Measurements from ENCODE around the gene KNDC1.

The KNDC1 gene

GRCh38 chr10:133162910-133163856 is 3.2 kb downstream of the KNDC1 start:
- TF ChIP-seq CTCF (IDR thresholded peaks at IDR 0.05; ENCODE audit: low read depth, low read length): no peak
- no peak for DNase-seq (ENCODE audit: low read depth in 2 of 2)
- H3K4me3 ChIP-seq (replicated peaks in 1 of 2; ENCODE audit: low read depth in 2 of 2, low read length in 2 of 2): no peak overlapping the region

DNA sequence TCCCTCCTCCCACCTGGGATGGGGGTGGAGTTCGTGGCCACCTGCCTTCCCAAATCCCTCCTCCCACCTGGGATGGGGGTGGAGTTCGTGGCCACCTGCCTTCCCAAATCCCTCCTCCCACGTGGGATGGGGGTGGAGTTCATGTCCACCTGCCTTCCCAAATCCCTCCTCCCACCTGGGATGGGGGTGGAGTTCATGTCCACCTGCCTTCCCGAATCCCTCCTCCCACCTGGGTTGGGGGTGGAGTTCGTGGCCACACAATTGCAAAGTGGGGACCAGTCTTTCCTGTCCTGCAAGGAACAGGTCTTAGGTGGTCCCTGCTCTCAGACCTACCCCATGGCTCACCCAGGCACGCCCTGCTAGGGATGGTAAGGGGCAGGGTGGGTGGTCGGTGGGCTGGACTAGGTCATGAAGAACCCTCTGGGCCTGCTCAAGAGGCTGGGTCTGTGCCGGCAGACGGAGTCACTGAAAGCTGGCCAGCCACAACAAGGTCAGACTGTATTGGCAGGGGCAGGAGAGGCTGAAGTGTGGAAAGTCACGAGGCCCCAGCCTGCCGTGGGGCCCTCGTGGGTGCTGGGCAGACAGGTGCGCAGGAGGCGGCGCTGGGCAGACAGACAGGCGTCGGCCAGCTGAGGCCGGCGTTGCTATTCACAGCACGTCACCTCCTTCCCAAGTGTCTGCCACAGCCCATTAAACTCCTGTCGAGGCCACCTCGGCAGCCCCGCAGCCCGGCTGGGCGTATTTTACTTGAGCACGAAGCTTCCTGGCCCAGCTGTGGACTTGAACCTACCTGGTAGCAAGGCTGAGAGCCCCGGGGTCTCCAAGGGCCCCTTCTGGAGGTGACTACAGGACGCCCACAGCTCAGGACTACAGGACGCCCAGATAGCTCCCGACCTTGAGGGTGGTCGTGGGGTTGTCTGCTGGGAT is 4.1 kb downstream of the KNDC1 start:
- TF ChIP-seq CTCF (IDR thresholded peaks at IDR 0.05; ENCODE audit: low read depth, low read length): no peak
- no peak for DNase-seq (ENCODE audit: low read depth in 2 of 2)
- no peak overlapping the region for H3K4me3 ChIP-seq (replicated peaks in 1 of 2; ENCODE audit: low read depth in 2 of 2, low read length in 2 of 2)

DNA sequence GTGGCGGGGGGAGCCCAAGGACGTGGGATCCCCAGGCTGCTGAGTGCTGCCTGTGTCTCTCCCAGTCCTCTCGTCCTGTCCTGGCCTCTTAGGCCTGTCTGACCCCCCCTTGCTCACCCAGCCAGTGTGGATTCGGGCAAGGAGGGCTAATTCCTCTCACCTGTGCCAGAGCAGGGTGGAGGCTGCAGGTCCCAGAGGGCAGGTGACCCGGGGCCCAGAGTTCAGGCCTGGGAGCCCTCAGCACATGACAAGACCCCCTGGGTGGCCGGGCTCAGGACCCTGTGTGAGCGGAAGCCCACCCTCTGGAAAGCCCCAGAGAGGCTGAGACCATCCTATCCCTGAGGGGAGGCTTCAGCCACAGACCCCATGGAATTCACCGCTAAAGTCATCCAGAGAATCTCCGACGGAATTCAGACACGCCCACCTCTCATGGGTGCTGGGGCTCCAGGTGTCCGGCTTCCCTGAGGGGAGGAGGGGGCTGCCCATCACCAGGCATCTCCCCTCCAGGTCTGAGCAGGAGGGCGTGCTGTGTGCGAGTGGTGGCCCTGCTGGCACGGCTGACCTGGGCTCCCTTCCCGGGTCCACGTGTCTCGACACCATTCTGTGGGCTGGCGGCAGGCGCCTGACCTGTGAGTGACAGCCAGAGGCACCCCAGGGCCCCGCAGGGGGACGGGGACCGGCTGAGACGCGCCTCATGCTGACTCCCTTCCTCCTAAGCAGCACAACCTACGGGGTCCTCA is 5.0 kb downstream of the KNDC1 start:
- H3K4me3 ChIP-seq (replicated peaks in 1 of 2; ENCODE audit: low read depth in 2 of 2, low read length in 2 of 2): no peak overlapping the region
- no peak for DNase-seq (ENCODE audit: low read depth in 2 of 2)
- no peak for TF ChIP-seq CTCF (IDR thresholded peaks at IDR 0.05; ENCODE audit: low read depth, low read length)

- no peak overlapping the region for H3K4me3 ChIP-seq (replicated peaks in 1 of 2; ENCODE audit: low read depth in 2 of 2, low read length in 2 of 2)
- TF ChIP-seq CTCF (IDR thresholded peaks at IDR 0.05; ENCODE audit: low read depth, low read length): no peak
- no peak for DNase-seq (ENCODE audit: low read depth in 2 of 2)
Measured at GRCh38 chr10:133165556-133166503, 5.8 kb downstream of the KNDC1 start.

- H3K4me3 ChIP-seq (replicated peaks in 1 of 2; ENCODE audit: low read depth in 2 of 2, low read length in 2 of 2): no peak overlapping the region
- DNase-seq (ENCODE audit: low read depth in 2 of 2): no peak
- no peak for TF ChIP-seq CTCF (IDR thresholded peaks at IDR 0.05; ENCODE audit: low read depth, low read length)
Measured at GRCh38 chr10:133166504-133166827, 6.4 kb downstream of the KNDC1 start.
